GM23338 (cell line): ENCODE measurements around the gene RBP3.

ENCODE experiments used
- CREB1 ChIP-seq: fragments of 250-450 bp; sonication (Bioruptor Pico); IDR thresholded peaks from 2 replicates; pipeline ENCODE4 v1.5.0; 2020; ENCODE audit warnings: low read depth, mild to moderate bottlenecking, moderate library complexity
- CTCF ChIP-seq, 2 experiments: fragments of 200-600 bp in 1 of 2; sonication (generic) in 1 of 2; conservative IDR thresholded peaks; 2 replicates each; pipeline versions ENCODE4 v1.5.1 to v1.6.1; 2016 to 2017; ENCODE audit warnings: antibody characterized with exemption in 2 of 2, low read depth in 2 of 2, mild to moderate bottlenecking in 2 of 2, moderate library complexity in 1 of 2
- JUNB ChIP-seq: IDR thresholded peaks from one replicate; pipeline ENCODE4 v1.6.1; 2016; ENCODE audit warnings: antibody characterized with exemption; ENCODE audit not compliant: unreplicated experiment

GRCh38 chr10:47357131-47357582 lies 9.0 kb downstream of the RBP3 start:
- TF ChIP-seq JUNB (no peak), CTCF (conservative IDR thresholded peaks at IDR 0.05; ENCODE audit: low read depth in 2 of 2) (no peak), CREB1 (CRISPR knock-in tag) (no peak)
